Urothelium cell line (cell line): ENCODE measurements around the gene WFIKKN1.

Experiments used
- DNase-seq: peaks from one replicate; pipeline ENCODE4 v3.0.0; 2011; ENCODE audit warnings: low spot score, mixed read lengths
- FAIRE-seq: peaks from 2 replicates; lab custom pipeline; 2011; peaks lifted over from hg19 to GRCh38; lab: Jason Lieb, UNC

WFIKKN1 gene

GRCh38 chr16:682493-683395, 52.0 kb downstream of the WFIKKN1 start:
- DNase-seq (no peak), FAIRE-seq (no peak)

GRCh38 chr16:683396-684070, 52.7 kb downstream of the WFIKKN1 start:
- peak; percentile 81 for FAIRE-seq
- DNase-seq, result no peak
